DND-41 (cell line): Measurements from ENCODE around the gene ULK2.

Experiments
- ATAC-seq: fragments of 200-7000 bp; cut with Tn5 transposase; 3 replicates; pipeline ENCODE4 v1.9.1; 2021; ENCODE audit warnings: low read depth; ENCODE audit not compliant: insufficient read depth
- DNase-seq: peaks from one replicate; pipeline ENCODE4 v3.0.0-alpha.2; 2020
- H2AFZ ChIP-seq: 2 replicates; pipeline ENCODE4 v1.6.0; 2012; ENCODE audit warnings: low read depth, low read length
- H3K27ac ChIP-seq: 2 replicates; pipeline ENCODE4 v1.5.1; 2012; ENCODE audit warnings: low read length, inconsistent platforms
- H3K27me3 ChIP-seq: fragments of 200-600 bp; sonication (generic); 2 replicates; pipeline ENCODE4 v1.6.0; 2012; ENCODE audit warnings: low read length, mild to moderate bottlenecking, inconsistent platforms; ENCODE audit not compliant: insufficient read depth, poor library complexity
- H3K36me3 ChIP-seq: 2 replicates; pipeline ENCODE4 v1.5.1; 2012; ENCODE audit warnings: low read length, inconsistent platforms; ENCODE audit not compliant: insufficient read depth
- H3K4me1 ChIP-seq: 2 replicates; pipeline ENCODE4 v1.5.1; 2012; ENCODE audit warnings: mild to moderate bottlenecking, low read length; ENCODE audit not compliant: insufficient read depth
- H3K4me2 ChIP-seq: 2 replicates; pipeline ENCODE4 v1.6.0; 2012; ENCODE audit warnings: mild to moderate bottlenecking, moderate library complexity, low read length, inconsistent platforms; ENCODE audit not compliant: insufficient read depth
- H3K4me3 ChIP-seq, 2 experiments: fragments of 200-600 bp in 1 of 2; shearing (Covaris generic) in 1 of 2; 2 replicates each; pipeline ENCODE4 v1.5.1; 2012 to 2016; ENCODE audit warnings: inconsistent platforms in 2 of 2, low read length in 2 of 2, mild to moderate bottlenecking in 2 of 2, low read depth in 1 of 2, moderate library complexity in 1 of 2
- H3K79me2 ChIP-seq: 2 replicates; pipeline ENCODE4 v1.6.0; 2012; ENCODE audit warnings: low read length, inconsistent platforms; ENCODE audit not compliant: insufficient read depth
- H3K9ac ChIP-seq: 2 replicates; pipeline ENCODE4 v1.6.0; 2012; ENCODE audit warnings: low read depth, mild to moderate bottlenecking, inconsistent platforms, low read length, moderate library complexity
- H3K9me3 ChIP-seq: 2 replicates; pipeline ENCODE4 v1.5.1; 2012; ENCODE audit warnings: low read length, moderate library complexity, mild to moderate bottlenecking, inconsistent platforms; ENCODE audit not compliant: insufficient read depth, severe bottlenecking
- H4K20me1 ChIP-seq: 2 replicates; pipeline ENCODE4 v1.6.0; 2012; ENCODE audit warnings: low read length; ENCODE audit not compliant: insufficient read depth
- CTCF ChIP-seq: IDR thresholded peaks from 2 replicates; pipeline ENCODE4 v1.5.1; 2012; ENCODE audit warnings: borderline replicate concordance, low read length, moderate library complexity, mild to moderate bottlenecking; ENCODE audit not compliant: poor library complexity, severe bottlenecking; ENCODE audit errors: extremely low read depth
- EZH2 ChIP-seq: IDR thresholded peaks from 3 replicates; pipeline ENCODE4 v1.6.1; 2012; ENCODE audit warnings: borderline replicate concordance, low read depth, mild to moderate bottlenecking, moderate library complexity, low read length, inconsistent platforms; ENCODE audit not compliant: severe bottlenecking

The ULK2 gene

GRCh38 chr17:19791918-19792550, 75.7 kb downstream of the ULK2 start:
- Histone ChIP-seq H3K4me1 (no peaks in the 10 kb centered on the region), H2AFZ (no peak overlapping the region), H3K27ac (no peak overlapping the region), H3K79me2 (no peaks in the 10 kb centered on the region), H3K9me3 (peaks cover 11% of the 10 kb centered on the region), H3K27me3 (no peaks in the 10 kb centered on the region), H3K4me3 (no peak overlapping the region), H3K9ac (no peak overlapping the region), H3K36me3 (no peaks in the 10 kb centered on the region), H4K20me1 (no peaks in the 10 kb centered on the region), H3K4me2 (no peak overlapping the region)
- DNase-seq (no peak), ATAC-seq (no peak)
- no peak for TF ChIP-seq CTCF
- no peak for TF ChIP-seq EZH2

GRCh38 chr17:19787733-19788357, 79.9 kb downstream of the ULK2 start:
- DNase-seq (no peak), ATAC-seq (no peak)
- H3K4me2 ChIP-seq, result no peak overlapping the region
- no peaks in the 10 kb centered on the region for H3K36me3 ChIP-seq
- H3K4me3 ChIP-seq, result no peak overlapping the region
- H3K4me1 ChIP-seq, result no peaks in the 10 kb centered on the region
- no peaks in the 10 kb centered on the region for H4K20me1 ChIP-seq
- no peaks in the 10 kb centered on the region for H3K79me2 ChIP-seq
- H2AFZ ChIP-seq, result no peak overlapping the region
- H3K27ac ChIP-seq, result no peak overlapping the region
- H3K27me3 ChIP-seq, result peaks cover 4% of the 10 kb centered on the region
- TF ChIP-seq EZH2, result no peak
- no peak for TF ChIP-seq CTCF
- H3K9ac ChIP-seq, result no peak overlapping the region
- no peaks in the 10 kb centered on the region for H3K9me3 ChIP-seq

- H3K9ac ChIP-seq, result no peak overlapping the region
- H4K20me1 ChIP-seq, result no peaks in the 10 kb centered on the region
- no peaks in the 10 kb centered on the region for H3K36me3 ChIP-seq
- TF ChIP-seq EZH2, result no peak
- peak; percentile 32 for TF ChIP-seq CTCF
- DNase-seq (no peak), ATAC-seq (no peak)
- no peak overlapping the region for H3K27ac ChIP-seq
- H3K79me2 ChIP-seq, result no peaks in the 10 kb centered on the region
- peaks cover 11% of the 10 kb centered on the region for H3K27me3 ChIP-seq
- H2AFZ ChIP-seq, result no peak overlapping the region
- no peaks in the 10 kb centered on the region for H3K4me1 ChIP-seq
- H3K9me3 ChIP-seq, result no peaks in the 10 kb centered on the region
- no peak overlapping the region for H3K4me3 ChIP-seq
- no peak overlapping the region for H3K4me2 ChIP-seq
Measured at GRCh38 chr17:19785854-19786253, 81.9 kb downstream of the ULK2 start.
